ENCODE results near the gene SMIM13.

DNA sequence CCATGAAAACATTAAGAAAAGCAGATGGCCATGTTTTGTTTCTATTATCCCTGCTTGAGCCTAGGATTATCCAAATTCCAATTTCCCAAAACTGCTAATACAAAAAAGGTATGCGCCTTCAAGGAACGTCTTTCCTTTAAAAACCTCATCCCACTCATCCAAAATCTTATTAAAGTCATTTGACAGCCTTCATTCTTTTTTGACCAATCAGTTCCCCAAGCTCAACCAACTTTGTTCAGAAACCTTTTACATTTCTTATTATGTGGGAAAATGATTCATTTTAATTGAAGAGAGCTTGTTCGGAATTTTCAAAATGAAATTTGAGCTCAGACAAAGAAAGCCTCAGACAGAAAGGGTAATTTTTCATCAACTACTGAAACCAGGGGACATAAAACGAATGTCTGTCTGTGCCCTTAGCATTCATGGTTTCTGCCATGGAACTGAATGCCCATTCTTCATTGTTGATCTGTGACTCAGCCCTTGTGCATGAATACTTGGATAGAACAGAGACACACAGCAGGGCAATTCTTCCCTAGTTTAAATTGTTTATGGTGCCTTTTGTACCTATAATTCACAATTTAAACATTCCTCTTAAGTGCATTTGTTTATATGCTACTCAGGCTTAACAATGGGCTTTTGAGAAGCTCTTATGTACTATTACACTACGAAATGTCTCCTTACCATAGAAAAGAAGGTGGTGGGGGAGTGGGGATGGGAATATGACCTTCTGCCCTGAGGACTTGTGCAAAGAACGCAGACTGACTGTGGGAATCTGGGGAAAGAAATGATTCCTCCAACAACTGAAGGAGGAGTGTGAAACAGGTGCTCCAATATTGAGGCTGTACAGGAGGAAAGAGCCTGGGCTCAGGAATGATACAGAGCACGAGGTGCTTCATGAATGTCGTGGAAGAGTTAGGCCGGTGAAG is 67.7 kb downstream of the SMIM13 start:
- TF ChIP-seq, protein P1, sequence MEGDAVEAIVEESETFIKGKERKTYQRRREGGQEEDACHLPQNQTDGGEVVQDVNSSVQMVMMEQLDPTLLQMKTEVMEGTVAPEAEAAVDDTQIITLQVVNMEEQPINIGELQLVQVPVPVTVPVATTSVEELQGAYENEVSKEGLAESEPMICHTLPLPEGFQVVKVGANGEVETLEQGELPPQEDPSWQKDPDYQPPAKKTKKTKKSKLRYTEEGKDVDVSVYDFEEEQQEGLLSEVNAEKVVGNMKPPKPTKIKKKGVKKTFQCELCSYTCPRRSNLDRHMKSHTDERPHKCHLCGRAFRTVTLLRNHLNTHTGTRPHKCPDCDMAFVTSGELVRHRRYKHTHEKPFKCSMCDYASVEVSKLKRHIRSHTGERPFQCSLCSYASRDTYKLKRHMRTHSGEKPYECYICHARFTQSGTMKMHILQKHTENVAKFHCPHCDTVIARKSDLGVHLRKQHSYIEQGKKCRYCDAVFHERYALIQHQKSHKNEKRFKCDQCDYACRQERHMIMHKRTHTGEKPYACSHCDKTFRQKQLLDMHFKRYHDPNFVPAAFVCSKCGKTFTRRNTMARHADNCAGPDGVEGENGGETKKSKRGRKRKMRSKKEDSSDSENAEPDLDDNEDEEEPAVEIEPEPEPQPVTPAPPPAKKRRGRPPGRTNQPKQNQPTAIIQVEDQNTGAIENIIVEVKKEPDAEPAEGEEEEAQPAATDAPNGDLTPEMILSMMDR (IDR thresholded peaks at IDR 0.05) = no peak
- TF ChIP-seq POLR2A (IDR thresholded peaks at IDR 0.05) = no peak
